ENCODE measurements around the gene ATXN2. TPM values are rescaled to one million over a fixed set of nuclear protein-coding genes. Genes with fewer than 3 reads are reported as not detected.

The ATXN2 gene
- total RNA-seq, 2 experiments from 2014 or later = 36.1 to 81.4 TPM

DNA sequence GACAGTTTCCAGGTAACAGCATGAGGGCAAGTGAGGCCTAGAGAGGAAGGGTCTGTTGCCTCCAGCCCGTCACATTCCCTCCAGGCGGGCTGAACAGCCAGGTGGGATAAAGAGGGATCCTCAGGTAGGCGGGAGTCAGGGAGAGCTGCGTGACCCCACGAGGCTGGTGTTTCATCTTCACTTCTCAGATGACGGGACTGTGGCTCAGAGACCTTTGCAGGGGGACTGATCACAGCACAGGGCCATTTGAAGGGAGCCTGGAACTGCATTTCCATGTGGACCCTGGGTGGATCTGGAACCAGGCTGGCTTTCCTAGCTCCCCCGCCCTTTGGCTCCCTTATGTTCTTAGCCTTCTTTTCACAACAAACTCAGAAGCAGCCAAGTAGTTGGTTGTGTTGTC, 156.0 kb downstream of the ATXN2 start:
- intact Hi-C loops (cut with micrococcal nuclease; ENCODE audit: unreplicated experiment) = no loop called here
- Histone ChIP-seq H3K9me2 (ENCODE audit: insufficient read depth, low read length) (no peaks in the 10 kb centered on the region), H3K27ac (ENCODE audit: low read depth, low read length, poor library complexity, severe bottlenecking) (peak overlapping the region; percentile 91), H3K4me2 (ENCODE audit: low read length) (peak overlapping the region; percentile 77; the same call in 1 of the 2 replicates), H2AFZ (ENCODE audit: low read length) (no peak overlapping the region), H4K20me1 (ENCODE audit: insufficient read depth, low read length) (peaks cover 19% of the 10 kb centered on the region; the same call in 1 of the 2 replicates), H3K4me1 (ENCODE audit: insufficient read depth, low read length, poor library complexity, severe bottlenecking) (peaks cover 59% of the 10 kb centered on the region), H3K36me3 (ENCODE audit: insufficient read depth, low read length) (peaks cover 54% of the 10 kb centered on the region), H3K4me3 (ENCODE audit: low read depth, low read length, poor library complexity, severe bottlenecking) (no peak overlapping the region), H3K9me3 (ENCODE audit: low read length) (no peaks in the 10 kb centered on the region), H3K79me2 (ENCODE audit: insufficient read depth, low read depth, low read length) (peaks cover 9% of the 10 kb centered on the region; the same call in 1 of the 2 replicates)
- CTCF ChIA-PET (ENCODE audit: unreplicated experiment) = interaction anchor here (0.6 to 2.0 kb wide), 3 partner anchors 8 to 46 kb away, joined by 3 to 5 read pairs (median 4); no protein-coding TSS in a partner anchor
- POLR2A ChIA-PET = interaction anchor here (1.1 to 2.5 kb wide), 3 partner anchors 8 to 39 kb away, joined by 3 to 16 read pairs (median 12); no protein-coding TSS in a partner anchor
- TF ChIP-seq EZH2phosphoT487 (IDR thresholded peaks at IDR 0.05; ENCODE audit: borderline replicate concordance, low read depth, low read length) = no peak
- TF ChIP-seq, protein P1, sequence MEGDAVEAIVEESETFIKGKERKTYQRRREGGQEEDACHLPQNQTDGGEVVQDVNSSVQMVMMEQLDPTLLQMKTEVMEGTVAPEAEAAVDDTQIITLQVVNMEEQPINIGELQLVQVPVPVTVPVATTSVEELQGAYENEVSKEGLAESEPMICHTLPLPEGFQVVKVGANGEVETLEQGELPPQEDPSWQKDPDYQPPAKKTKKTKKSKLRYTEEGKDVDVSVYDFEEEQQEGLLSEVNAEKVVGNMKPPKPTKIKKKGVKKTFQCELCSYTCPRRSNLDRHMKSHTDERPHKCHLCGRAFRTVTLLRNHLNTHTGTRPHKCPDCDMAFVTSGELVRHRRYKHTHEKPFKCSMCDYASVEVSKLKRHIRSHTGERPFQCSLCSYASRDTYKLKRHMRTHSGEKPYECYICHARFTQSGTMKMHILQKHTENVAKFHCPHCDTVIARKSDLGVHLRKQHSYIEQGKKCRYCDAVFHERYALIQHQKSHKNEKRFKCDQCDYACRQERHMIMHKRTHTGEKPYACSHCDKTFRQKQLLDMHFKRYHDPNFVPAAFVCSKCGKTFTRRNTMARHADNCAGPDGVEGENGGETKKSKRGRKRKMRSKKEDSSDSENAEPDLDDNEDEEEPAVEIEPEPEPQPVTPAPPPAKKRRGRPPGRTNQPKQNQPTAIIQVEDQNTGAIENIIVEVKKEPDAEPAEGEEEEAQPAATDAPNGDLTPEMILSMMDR (conservative IDR thresholded peaks at IDR 0.05; ENCODE audit: low read length) = no peak
- DNase-seq (ENCODE audit: low spot score) = no peak
- no TSS peak for BruUV-seq (replicated peaks)

DNA sequence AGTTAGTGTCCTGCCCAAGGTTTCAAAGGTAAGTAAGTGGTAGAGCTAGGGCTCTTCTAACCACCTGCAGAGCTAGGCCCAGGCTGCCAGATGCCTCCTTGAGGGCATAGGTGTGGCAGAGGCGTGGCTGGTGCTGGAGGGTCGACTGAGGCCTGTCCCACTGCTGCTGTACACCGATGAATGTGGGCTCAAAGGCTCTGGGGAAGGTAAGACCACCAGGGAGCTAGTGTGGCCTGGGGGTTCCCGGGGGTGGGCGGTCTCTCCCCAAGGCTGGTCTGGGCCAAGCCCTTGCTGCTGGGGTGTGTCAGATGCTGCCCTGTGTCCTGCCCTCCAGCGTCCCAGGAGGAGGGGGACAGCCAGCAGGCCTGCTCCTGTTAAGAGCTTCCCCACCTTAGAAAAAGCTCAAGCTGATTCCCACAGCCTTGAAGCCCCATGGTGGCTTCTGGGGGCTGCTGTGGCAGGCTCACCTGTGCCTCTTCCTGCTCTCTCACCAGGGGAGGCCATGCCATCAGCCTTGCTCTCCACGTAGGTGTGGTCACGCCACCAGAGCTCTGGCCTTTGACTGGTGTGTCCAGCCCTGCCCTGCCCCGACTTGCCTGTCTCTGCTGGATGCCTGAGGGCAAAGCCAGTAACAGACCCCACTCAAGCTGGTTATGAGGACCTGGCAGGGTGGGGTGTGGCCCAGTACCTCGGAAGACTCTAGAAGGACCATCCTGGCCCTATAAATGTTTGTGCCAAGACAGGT, 156.6 kb downstream of the ATXN2 start:
- no peaks in the 10 kb centered on the region for H3K9me3 ChIP-seq (ENCODE audit: low read length)
- TF ChIP-seq, protein P1 (conservative IDR thresholded peaks at IDR 0.05; ENCODE audit: low read length) = no peak
- no peak for TF ChIP-seq EZH2phosphoT487 (IDR thresholded peaks at IDR 0.05; ENCODE audit: borderline replicate concordance, low read depth, low read length)
- no peaks in the 10 kb centered on the region for H3K9me2 ChIP-seq (ENCODE audit: insufficient read depth, low read length)
- no peak overlapping the region for H2AFZ ChIP-seq (ENCODE audit: low read length)
- H3K79me2 ChIP-seq (ENCODE audit: insufficient read depth, low read depth, low read length) = peaks cover 9% of the 10 kb centered on the region; the same call in 1 of the 2 replicates
- peaks cover 61% of the 10 kb centered on the region for H3K4me1 ChIP-seq (ENCODE audit: insufficient read depth, low read length, poor library complexity, severe bottlenecking)
- ChIA-PET POLR2A (interaction anchor here (1.1 to 2.5 kb wide), 2 partner anchors 7 to 10 kb away, joined by 3 to 12 read pairs; no protein-coding TSS in a partner anchor), CTCF (ENCODE audit: unreplicated experiment) (no interaction called here)
- H3K4me3 ChIP-seq (ENCODE audit: low read depth, low read length, poor library complexity, severe bottlenecking) = no peak overlapping the region
- H4K20me1 ChIP-seq (ENCODE audit: insufficient read depth, low read length) = peaks cover 19% of the 10 kb centered on the region; the same call in 1 of the 2 replicates
- no peak for DNase-seq (ENCODE audit: low spot score)
- BruUV-seq (replicated peaks) = no TSS peak
- no peak overlapping the region for H3K4me2 ChIP-seq (ENCODE audit: low read length)
- H3K27ac ChIP-seq (ENCODE audit: low read depth, low read length, poor library complexity, severe bottlenecking) = no peak overlapping the region
- H3K36me3 ChIP-seq (ENCODE audit: insufficient read depth, low read length) = peaks cover 48% of the 10 kb centered on the region; the same call in 1 of the 2 replicates
- intact Hi-C loops (cut with micrococcal nuclease; ENCODE audit: unreplicated experiment) = no loop called here
